Panc1 (cell line): ENCODE results near the gene TJP3. TPM values are rescaled to one million over a fixed set of nuclear protein-coding genes. Genes with fewer than 3 reads are reported as not detected.

Experiments used
- ATAC-seq: fragments of 200-7000 bp; cut with Tn5 transposase; 2 replicates; pipeline ENCODE4 v1.9.1; 2020; ENCODE audit warnings: mild to moderate bottlenecking, moderate library complexity
- BruUV-seq: library from RNA; stranded (reverse); fragments of 400-500 nt; replicated peaks from 2 replicates; lab custom pipeline; 2021; lab: Mats Ljungman, UMichigan
- CTCF ChIA-PET: fragments of 300-600 bp; sonication (Branson Sonifier 250); formaldehyde crosslinking; loops from one replicate; lab custom pipeline; 2022; ENCODE audit warnings: antibody characterized with exemption; lab: Charles Lee
- POLR2A ChIA-PET: fragments of 300-600 bp; sonication (Branson Sonifier 250); formaldehyde crosslinking; loops from one replicate; lab custom pipeline; 2022; ENCODE audit warnings: antibody characterized with exemption; lab: Charles Lee
- DNase-seq: peaks from one replicate; pipeline ENCODE4 v3.0.0-alpha.2; 2010; ENCODE audit warnings: low read depth, low spot score
- H3K27ac ChIP-seq: 2 replicates; pipeline ENCODE4 v1.5.1; 2011; ENCODE audit warnings: mild to moderate bottlenecking, low read length, inconsistent platforms
- H3K27me3 ChIP-seq: fragments of 200-500 bp; sonication (Bioruptor generic); 2 replicates; pipeline ENCODE4 v1.6.0; 2014; ENCODE audit warnings: low read length, inconsistent platforms; ENCODE audit not compliant: control insufficient read depth, insufficient read depth
- H3K36me3 ChIP-seq: fragments of 200-500 bp; sonication (Bioruptor generic); 2 replicates; pipeline ENCODE4 v1.5.1; 2014; ENCODE audit warnings: inconsistent platforms, mild to moderate bottlenecking, low read length, moderate library complexity; ENCODE audit not compliant: control insufficient read depth, insufficient read depth
- H3K4me1 ChIP-seq: 2 replicates; pipeline ENCODE4 v1.5.1; 2011; ENCODE audit warnings: inconsistent platforms, mild to moderate bottlenecking, low read length, moderate library complexity; ENCODE audit not compliant: control insufficient read depth, insufficient read depth
- H3K4me3 ChIP-seq, 2 experiments: 2 replicates each; pipeline ENCODE4 v1.5.1; 2011 to 2012; ENCODE audit warnings: low read depth in 2 of 2, low read length in 2 of 2, mild to moderate bottlenecking in 2 of 2, inconsistent platforms in 1 of 2, moderate library complexity in 1 of 2
- H3K9me3 ChIP-seq: fragments of 200-500 bp; sonication (Bioruptor generic); 2 replicates; pipeline ENCODE4 v1.5.1; 2014; ENCODE audit warnings: low read depth, mild to moderate bottlenecking, inconsistent platforms, low read length, moderate library complexity; ENCODE audit not compliant: control insufficient read depth, insufficient read depth
- POLR2AphosphoS5 ChIP-seq: IDR thresholded peaks from 2 replicates; pipeline ENCODE4 v1.6.1; 2012; ENCODE audit warnings: mild to moderate bottlenecking, low read depth, low read length, moderate library complexity
- SIN3A ChIP-seq: IDR thresholded peaks from 2 replicates; pipeline ENCODE4 v1.6.1; 2012; ENCODE audit warnings: low read depth, mild to moderate bottlenecking, low read length, moderate library complexity, borderline replicate concordance; ENCODE audit not compliant: insufficient read depth
- TCF7L2 ChIP-seq: IDR thresholded peaks from 2 replicates; pipeline ENCODE4 v1.6.1; 2011; ENCODE audit warnings: mild to moderate bottlenecking, low read depth, low read length, inconsistent platforms
- in situ Hi-C: cut with HindIII; loops from 2 replicates; pipeline ENCODE4 v1.10.0; 2016; ENCODE audit warnings: low sequenced_read_pairs, low pct_unique_long_range_greater_than_20kb
- intact Hi-C: fragments of 100-400 bp; cut with micrococcal nuclease; formaldehyde crosslinking; loops from one replicate; pipeline ENCODE4 v1.10.0; 2022; ENCODE audit not compliant: unreplicated experiment
- total RNA-seq: library from RNA; stranded (reverse); gene quantifications from one replicate; pipeline ENCODE4 v1.2.1, GENCODE V29; 2021; ENCODE audit not compliant: unreplicated experiment
- TF ChIP-seq, protein P1 (sequence below), 2 experiments: IDR thresholded peaks; 2 replicates each; pipeline ENCODE4 v1.6.1; 2011 to 2012; ENCODE audit warnings: low read depth in 2 of 2, control low read depth in 1 of 2, low read length in 1 of 2, mild to moderate bottlenecking in 1 of 2, moderate library complexity in 1 of 2; ENCODE audit not compliant: insufficient read depth in 1 of 2
- TF ChIP-seq, protein P2 (sequence below): fragments of 450-650 bp; IDR thresholded peaks from 2 replicates; pipeline ENCODE4 v1.5.1; 2017; ENCODE audit warnings: mild to moderate bottlenecking

The TJP3 gene
- total RNA-seq, 1 experiment from 2014 or later = 2.7 TPM

DNA sequence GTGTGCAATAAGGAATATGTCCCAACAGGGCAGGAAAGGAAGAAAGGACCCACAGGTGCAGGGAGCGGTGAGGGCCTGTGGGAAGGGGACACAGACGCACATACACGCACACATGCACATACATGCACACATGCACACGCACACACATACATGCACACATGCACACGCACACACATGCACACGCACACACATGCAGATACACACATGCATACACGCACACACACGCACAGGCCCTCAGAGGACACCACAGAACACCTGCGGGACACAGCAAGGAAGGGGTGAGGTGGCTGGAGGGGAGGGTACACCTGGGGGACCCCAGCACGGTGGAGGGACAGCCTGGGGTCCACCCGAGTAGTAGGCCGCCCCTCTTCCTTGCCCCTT, 20.8 kb upstream of the TJP3 start:
- ChIA-PET POLR2A (no interaction called here), CTCF (no interaction called here)
- TF ChIP-seq, protein P1, sequence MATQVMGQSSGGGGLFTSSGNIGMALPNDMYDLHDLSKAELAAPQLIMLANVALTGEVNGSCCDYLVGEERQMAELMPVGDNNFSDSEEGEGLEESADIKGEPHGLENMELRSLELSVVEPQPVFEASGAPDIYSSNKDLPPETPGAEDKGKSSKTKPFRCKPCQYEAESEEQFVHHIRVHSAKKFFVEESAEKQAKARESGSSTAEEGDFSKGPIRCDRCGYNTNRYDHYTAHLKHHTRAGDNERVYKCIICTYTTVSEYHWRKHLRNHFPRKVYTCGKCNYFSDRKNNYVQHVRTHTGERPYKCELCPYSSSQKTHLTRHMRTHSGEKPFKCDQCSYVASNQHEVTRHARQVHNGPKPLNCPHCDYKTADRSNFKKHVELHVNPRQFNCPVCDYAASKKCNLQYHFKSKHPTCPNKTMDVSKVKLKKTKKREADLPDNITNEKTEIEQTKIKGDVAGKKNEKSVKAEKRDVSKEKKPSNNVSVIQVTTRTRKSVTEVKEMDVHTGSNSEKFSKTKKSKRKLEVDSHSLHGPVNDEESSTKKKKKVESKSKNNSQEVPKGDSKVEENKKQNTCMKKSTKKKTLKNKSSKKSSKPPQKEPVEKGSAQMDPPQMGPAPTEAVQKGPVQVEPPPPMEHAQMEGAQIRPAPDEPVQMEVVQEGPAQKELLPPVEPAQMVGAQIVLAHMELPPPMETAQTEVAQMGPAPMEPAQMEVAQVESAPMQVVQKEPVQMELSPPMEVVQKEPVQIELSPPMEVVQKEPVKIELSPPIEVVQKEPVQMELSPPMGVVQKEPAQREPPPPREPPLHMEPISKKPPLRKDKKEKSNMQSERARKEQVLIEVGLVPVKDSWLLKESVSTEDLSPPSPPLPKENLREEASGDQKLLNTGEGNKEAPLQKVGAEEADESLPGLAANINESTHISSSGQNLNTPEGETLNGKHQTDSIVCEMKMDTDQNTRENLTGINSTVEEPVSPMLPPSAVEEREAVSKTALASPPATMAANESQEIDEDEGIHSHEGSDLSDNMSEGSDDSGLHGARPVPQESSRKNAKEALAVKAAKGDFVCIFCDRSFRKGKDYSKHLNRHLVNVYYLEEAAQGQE (IDR thresholded peaks at IDR 0.05; ENCODE audit: insufficient read depth in 1 of 2, low read depth in 2 of 2, low read length in 1 of 2) = no peak
- TF ChIP-seq POLR2AphosphoS5 = no peak
- TF ChIP-seq, protein P2, sequence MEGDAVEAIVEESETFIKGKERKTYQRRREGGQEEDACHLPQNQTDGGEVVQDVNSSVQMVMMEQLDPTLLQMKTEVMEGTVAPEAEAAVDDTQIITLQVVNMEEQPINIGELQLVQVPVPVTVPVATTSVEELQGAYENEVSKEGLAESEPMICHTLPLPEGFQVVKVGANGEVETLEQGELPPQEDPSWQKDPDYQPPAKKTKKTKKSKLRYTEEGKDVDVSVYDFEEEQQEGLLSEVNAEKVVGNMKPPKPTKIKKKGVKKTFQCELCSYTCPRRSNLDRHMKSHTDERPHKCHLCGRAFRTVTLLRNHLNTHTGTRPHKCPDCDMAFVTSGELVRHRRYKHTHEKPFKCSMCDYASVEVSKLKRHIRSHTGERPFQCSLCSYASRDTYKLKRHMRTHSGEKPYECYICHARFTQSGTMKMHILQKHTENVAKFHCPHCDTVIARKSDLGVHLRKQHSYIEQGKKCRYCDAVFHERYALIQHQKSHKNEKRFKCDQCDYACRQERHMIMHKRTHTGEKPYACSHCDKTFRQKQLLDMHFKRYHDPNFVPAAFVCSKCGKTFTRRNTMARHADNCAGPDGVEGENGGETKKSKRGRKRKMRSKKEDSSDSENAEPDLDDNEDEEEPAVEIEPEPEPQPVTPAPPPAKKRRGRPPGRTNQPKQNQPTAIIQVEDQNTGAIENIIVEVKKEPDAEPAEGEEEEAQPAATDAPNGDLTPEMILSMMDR = no peak
- TF ChIP-seq SIN3A = no peak
- TF ChIP-seq TCF7L2 = no peak
- Histone ChIP-seq H3K4me3 (no peak overlapping the region), H3K27ac (no peak overlapping the region), H3K27me3 (no peaks in the 10 kb centered on the region), H3K9me3 (no peaks in the 10 kb centered on the region), H3K36me3 (no peaks in the 10 kb centered on the region), H3K4me1 (no peaks in the 10 kb centered on the region; the same call in 1 of the 2 replicates)
- intact Hi-C loops = no loop called here
- no TSS peak for BruUV-seq
- in situ Hi-C loops = no loop called here
- DNase-seq (no peak), ATAC-seq (no peak)

DNA sequence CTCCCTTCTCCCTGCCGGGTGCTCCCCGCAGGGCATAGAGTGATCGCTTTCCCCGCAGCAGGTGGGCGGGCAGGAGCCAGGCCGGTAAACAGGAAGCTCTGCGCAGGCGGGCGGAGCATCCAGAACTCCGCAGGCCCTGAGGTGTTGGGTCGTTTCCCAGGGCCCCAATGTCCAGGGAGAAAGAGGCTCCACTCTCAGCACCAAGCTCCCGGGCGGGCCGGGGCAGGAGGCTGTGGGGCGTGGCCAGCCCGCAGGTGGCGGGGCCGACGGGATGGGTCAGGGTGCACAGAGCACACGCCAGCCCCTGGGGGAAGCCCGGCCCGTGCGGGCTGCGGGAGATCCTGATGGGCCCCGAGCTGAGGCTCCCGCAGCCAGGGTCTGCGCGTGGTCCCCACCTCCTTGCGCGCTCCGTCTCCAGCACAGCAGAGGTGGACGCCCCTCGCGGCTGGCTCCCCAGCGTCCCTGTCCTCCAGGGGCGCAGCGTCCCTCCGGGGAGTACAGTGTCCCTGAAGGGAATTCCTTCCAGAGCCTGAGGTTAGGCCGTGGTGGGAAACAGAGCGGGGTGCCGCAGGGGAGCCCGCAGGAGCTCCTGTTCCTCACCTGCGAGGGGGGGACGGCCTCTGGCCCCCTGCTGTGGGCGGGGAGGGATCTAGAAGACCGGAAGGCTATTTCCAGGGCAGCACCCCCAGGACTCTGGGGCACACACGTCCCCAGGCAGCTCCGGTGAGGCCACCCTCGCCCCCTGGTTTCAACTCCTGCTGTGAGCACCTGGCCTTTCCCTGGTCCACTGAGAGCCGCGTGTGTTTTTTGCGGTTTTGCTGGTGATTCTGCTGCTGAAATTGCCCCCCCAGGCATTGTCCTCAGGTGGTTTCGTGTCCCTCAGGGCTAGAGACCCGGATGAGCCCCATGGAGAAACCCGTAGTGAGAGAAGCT, 20.1 kb upstream of the TJP3 start:
- BruUV-seq = no TSS peak
- CTCF ChIA-PET = no interaction called here
- no peaks in the 10 kb centered on the region for H3K9me3 ChIP-seq
- in situ Hi-C loops (no loop called here), intact Hi-C loops (no loop called here)
- H3K4me3 ChIP-seq = no peak overlapping the region
- POLR2A ChIA-PET = no interaction called here
- peak; percentile 72 for ATAC-seq
- DNase-seq = no peak
- H3K4me1 ChIP-seq = no peaks in the 10 kb centered on the region; the same call in 1 of the 2 replicates
- no peaks in the 10 kb centered on the region for H3K27me3 ChIP-seq
- TF ChIP-seq TCF7L2 (no peak), SIN3A (no peak), POLR2AphosphoS5 (no peak)
- TF ChIP-seq, protein P1 (IDR thresholded peaks at IDR 0.05; ENCODE audit: insufficient read depth in 1 of 2, low read depth in 2 of 2, low read length in 1 of 2) = no peak
- TF ChIP-seq, protein P2 = no peak
- no peak overlapping the region for H3K27ac ChIP-seq
- no peaks in the 10 kb centered on the region for H3K36me3 ChIP-seq
